Inflammatory macrophage treated with lipopolysaccharide for 1 hour (primary cell): ENCODE results near the gene NSUN5.
"Not testable (repeated sequence)": the region's sequence is repeated elsewhere in the genome, so short reads cannot be mapped to it uniquely, and the experiment has no call there.

Experiments
- DNase-seq, 2 donors: peaks; one replicate each; pipeline ENCODE4 v3.0.0-alpha.2; 2020 to 2022

Gene NSUN5

GRCh38 chr7:73308665-73309214 is at the start of gene NSUN5:
TSS of gene NSUN5 (minus strand) at chr7:73308826. CDS start at chr7:73308790, 36 bp downstream.
- DNase-seq: peak; percentile 77 to 81

GRCh38 chr7:73356159-73356558 is 47.5 kb upstream of the NSUN5 start:
- DNase-seq: no peak

- no peak for DNase-seq
Measured at GRCh38 chr7:73354821-73355220, 46.2 kb upstream of the NSUN5 start.

- DNase-seq: no peak
Measured at GRCh38 chr7:73354196-73354595, 45.6 kb upstream of the NSUN5 start.

- no peak for DNase-seq
Measured at GRCh38 chr7:73353243-73353642, 44.6 kb upstream of the NSUN5 start.

- no peak for DNase-seq
Measured at GRCh38 chr7:73352784-73353183, 44.2 kb upstream of the NSUN5 start.

GRCh38 chr7:73351447-73352167 is 43.0 kb upstream of the NSUN5 start:
- no peak for DNase-seq

- DNase-seq: no peak
Measured at GRCh38 chr7:73350306-73351068, 41.9 kb upstream of the NSUN5 start.

GRCh38 chr7:73349763-73350162 is 41.1 kb upstream of the NSUN5 start:
- no peak for DNase-seq

GRCh38 chr7:73345951-73346350 is 37.3 kb upstream of the NSUN5 start:
- DNase-seq: no peak

- DNase-seq: no peak
Measured at GRCh38 chr7:73345538-73345937, 36.9 kb upstream of the NSUN5 start.

GRCh38 chr7:73343671-73344380 is 35.2 kb upstream of the NSUN5 start:
- DNase-seq: no peak

GRCh38 chr7:73342645-73343044 is 34.0 kb upstream of the NSUN5 start:
- DNase-seq: no peak

GRCh38 chr7:73341877-73342276 is 33.3 kb upstream of the NSUN5 start:
- DNase-seq: peak; percentile 50 to 62

GRCh38 chr7:73340514-73340913 is 31.9 kb upstream of the NSUN5 start:
- DNase-seq: no peak

GRCh38 chr7:73338321-73338720 is 29.7 kb upstream of the NSUN5 start:
- DNase-seq: no peak

GRCh38 chr7:73332447-73332846 is 23.8 kb upstream of the NSUN5 start:
- DNase-seq: no peak

- DNase-seq: no peak
Measured at GRCh38 chr7:73330772-73331171, 22.1 kb upstream of the NSUN5 start.

- DNase-seq: no peak
Measured at GRCh38 chr7:73329861-73330581, 21.4 kb upstream of the NSUN5 start.

- DNase-seq: no peak
Measured at GRCh38 chr7:73328696-73329095, 20.1 kb upstream of the NSUN5 start.

- not testable (repeated sequence) for DNase-seq
Measured at GRCh38 chr7:73327922-73328321, 19.3 kb upstream of the NSUN5 start, which contains the start of the genes FKBP6 and TRIM50. TSS of gene FKBP6 (plus strand) at chr7:73328161. CDS start at chr7:73328429, 268 bp downstream. TSS of gene TRIM50 (minus strand) at chr7:73328082. CDS start at chr7:73324787, 3,295 bp downstream.

GRCh38 chr7:73327449-73327848 is 18.8 kb upstream of the NSUN5 start:
- DNase-seq: not testable (repeated sequence)
